ENCODE data around the gene POU2F1.

Gene POU2F1

DNA sequence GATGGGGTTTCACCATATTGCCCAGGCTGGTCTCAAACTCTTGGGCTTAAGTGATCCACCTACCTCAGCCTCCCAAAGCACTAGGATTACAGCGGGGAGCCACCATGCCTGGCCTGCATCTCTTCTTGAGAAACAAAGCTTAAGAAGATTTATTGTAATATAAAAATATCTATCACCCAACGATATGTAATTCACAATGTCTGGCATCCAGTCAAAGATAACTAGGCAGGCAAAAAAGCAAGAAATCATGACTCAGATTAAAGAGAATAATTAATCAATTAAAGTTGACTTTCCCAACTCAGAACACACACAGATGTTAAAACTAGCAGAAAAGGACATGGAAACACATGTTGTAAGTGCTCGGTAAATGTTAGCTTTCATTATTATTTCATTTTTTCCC lies 26.5 kb upstream of the POU2F1 start:
- DNase-seq (ENCODE audit: low spot score): no peak
- in situ Hi-C loops (cut with MboI; ENCODE audit: low pct_unique_long_range_greater_than_20kb, low sequenced_read_pairs, unreplicated experiment): no loop called here
- TF ChIP-seq, protein P1, sequence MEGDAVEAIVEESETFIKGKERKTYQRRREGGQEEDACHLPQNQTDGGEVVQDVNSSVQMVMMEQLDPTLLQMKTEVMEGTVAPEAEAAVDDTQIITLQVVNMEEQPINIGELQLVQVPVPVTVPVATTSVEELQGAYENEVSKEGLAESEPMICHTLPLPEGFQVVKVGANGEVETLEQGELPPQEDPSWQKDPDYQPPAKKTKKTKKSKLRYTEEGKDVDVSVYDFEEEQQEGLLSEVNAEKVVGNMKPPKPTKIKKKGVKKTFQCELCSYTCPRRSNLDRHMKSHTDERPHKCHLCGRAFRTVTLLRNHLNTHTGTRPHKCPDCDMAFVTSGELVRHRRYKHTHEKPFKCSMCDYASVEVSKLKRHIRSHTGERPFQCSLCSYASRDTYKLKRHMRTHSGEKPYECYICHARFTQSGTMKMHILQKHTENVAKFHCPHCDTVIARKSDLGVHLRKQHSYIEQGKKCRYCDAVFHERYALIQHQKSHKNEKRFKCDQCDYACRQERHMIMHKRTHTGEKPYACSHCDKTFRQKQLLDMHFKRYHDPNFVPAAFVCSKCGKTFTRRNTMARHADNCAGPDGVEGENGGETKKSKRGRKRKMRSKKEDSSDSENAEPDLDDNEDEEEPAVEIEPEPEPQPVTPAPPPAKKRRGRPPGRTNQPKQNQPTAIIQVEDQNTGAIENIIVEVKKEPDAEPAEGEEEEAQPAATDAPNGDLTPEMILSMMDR (IDR thresholded peaks at IDR 0.05; ENCODE audit: extremely low read depth, insufficient read depth, missing control alignments): no peak

DNA sequence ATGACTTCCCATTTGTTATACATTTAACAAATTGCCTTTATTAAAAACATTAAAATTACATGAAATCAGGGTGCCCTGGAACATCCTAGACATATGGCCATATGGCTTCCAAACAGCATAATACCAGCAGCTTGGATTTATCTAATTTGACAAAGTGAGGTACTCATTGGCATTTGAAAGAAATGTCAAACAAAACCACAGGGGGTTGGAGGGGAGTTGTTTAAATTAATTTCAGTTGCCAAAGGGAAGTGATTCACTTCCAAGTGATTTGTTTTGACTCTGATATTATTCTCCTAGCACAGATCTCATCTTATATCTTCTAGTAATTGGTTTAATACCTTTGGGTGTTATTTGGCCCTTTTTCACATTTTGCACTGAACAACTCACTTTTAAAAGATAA lies 24.5 kb upstream of the POU2F1 start:
- in situ Hi-C loops (cut with MboI; ENCODE audit: low pct_unique_long_range_greater_than_20kb, low sequenced_read_pairs, unreplicated experiment): no loop called here
- DNase-seq (ENCODE audit: low spot score): no peak
- TF ChIP-seq, protein P1 (IDR thresholded peaks at IDR 0.05; ENCODE audit: extremely low read depth, insufficient read depth, missing control alignments): no peak

GRCh38 chr1:167197236-167197635 lies 23.4 kb upstream of the POU2F1 start:
- TF ChIP-seq, protein P1 (IDR thresholded peaks at IDR 0.05; ENCODE audit: extremely low read depth, insufficient read depth, missing control alignments): no peak
- in situ Hi-C loops (cut with MboI; ENCODE audit: low pct_unique_long_range_greater_than_20kb, low sequenced_read_pairs, unreplicated experiment): no loop called here
- no peak for DNase-seq (ENCODE audit: low spot score)

GRCh38 chr1:167197692-167198091 lies 23.0 kb upstream of the POU2F1 start:
- in situ Hi-C loops (cut with MboI; ENCODE audit: low pct_unique_long_range_greater_than_20kb, low sequenced_read_pairs, unreplicated experiment): no loop called here
- TF ChIP-seq, protein P1 (IDR thresholded peaks at IDR 0.05; ENCODE audit: extremely low read depth, insufficient read depth, missing control alignments): no peak
- no peak for DNase-seq (ENCODE audit: low spot score)

- no peak for DNase-seq (ENCODE audit: low spot score)
- in situ Hi-C loops (cut with MboI; ENCODE audit: low pct_unique_long_range_greater_than_20kb, low sequenced_read_pairs, unreplicated experiment): no loop called here
Observed at GRCh38 chr1:167198518-167199133, 22.1 kb upstream of the POU2F1 start.

GRCh38 chr1:167199656-167200055 lies 21.0 kb upstream of the POU2F1 start:
- in situ Hi-C loops (cut with MboI; ENCODE audit: low pct_unique_long_range_greater_than_20kb, low sequenced_read_pairs, unreplicated experiment): no loop called here
- TF ChIP-seq, protein P1 (IDR thresholded peaks at IDR 0.05; ENCODE audit: extremely low read depth, insufficient read depth, missing control alignments): no peak
- DNase-seq (ENCODE audit: low spot score): no peak

More at GRCh38 chr1:167198518-167199133, 22.1 kb upstream of the POU2F1 start:
- TF ChIP-seq, protein P1 (IDR thresholded peaks at IDR 0.05; ENCODE audit: extremely low read depth, insufficient read depth, missing control alignments): no peak
